ENCODE measurements around the gene OR2S2.

The OR2S2 gene

DNA sequence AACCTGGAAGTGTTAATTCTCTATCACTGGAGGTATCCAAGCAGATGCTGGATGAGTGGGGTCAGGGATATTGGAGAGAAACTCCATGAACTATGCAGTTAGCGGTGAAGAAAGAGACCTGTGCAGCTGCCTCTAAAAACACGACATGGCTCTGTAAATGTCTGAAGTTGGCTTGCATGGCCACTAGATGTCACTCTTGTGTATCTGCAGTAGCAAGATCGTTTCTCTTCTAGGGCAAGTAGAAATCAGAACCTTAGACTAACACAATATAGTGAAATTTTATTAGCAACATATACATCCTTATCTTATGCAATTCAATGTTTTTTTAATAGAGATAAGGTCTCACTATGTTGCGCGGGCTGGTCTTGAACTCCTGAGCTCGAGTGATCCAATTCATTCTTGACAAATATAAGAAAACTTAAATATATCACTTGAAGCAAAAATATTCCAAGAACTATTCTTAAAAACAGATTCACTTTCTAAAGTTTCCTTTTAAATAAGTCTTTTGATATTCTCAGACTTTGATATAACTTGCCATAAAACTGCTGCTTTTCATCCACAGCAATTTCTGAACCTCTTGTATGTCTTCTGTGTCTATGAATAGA lies 2.9 kb downstream of the OR2S2 start:
- peaks cover 54% of the 10 kb centered on the region for H3K27me3 ChIP-seq (ENCODE audit: low read depth, low read length)
- no peaks in the 10 kb centered on the region for H3K79me2 ChIP-seq (ENCODE audit: low read length)
- H3K27ac ChIP-seq (ENCODE audit: low read length): no peak overlapping the region
- TF ChIP-seq, protein P1, sequence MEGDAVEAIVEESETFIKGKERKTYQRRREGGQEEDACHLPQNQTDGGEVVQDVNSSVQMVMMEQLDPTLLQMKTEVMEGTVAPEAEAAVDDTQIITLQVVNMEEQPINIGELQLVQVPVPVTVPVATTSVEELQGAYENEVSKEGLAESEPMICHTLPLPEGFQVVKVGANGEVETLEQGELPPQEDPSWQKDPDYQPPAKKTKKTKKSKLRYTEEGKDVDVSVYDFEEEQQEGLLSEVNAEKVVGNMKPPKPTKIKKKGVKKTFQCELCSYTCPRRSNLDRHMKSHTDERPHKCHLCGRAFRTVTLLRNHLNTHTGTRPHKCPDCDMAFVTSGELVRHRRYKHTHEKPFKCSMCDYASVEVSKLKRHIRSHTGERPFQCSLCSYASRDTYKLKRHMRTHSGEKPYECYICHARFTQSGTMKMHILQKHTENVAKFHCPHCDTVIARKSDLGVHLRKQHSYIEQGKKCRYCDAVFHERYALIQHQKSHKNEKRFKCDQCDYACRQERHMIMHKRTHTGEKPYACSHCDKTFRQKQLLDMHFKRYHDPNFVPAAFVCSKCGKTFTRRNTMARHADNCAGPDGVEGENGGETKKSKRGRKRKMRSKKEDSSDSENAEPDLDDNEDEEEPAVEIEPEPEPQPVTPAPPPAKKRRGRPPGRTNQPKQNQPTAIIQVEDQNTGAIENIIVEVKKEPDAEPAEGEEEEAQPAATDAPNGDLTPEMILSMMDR (IDR thresholded peaks at IDR 0.05; ENCODE audit: low read depth, low read length): peak; percentile 89
- TF ChIP-seq EZH2phosphoT487 (IDR thresholded peaks at IDR 0.05; ENCODE audit: low read depth): no peak
- H3K9me3 ChIP-seq (ENCODE audit: insufficient read depth, low read length): no peaks in the 10 kb centered on the region
- H2AFZ ChIP-seq (ENCODE audit: low read depth, low read length): peak overlapping the region; percentile 51; the same call in 1 of the 2 replicates
- H3K4me2 ChIP-seq (ENCODE audit: low read length): peak overlapping the region; percentile 46
- H3K4me1 ChIP-seq (ENCODE audit: low read length): no peaks in the 10 kb centered on the region
- H3K4me3 ChIP-seq (ENCODE audit: low read length): no peak overlapping the region
- no peak overlapping the region for H3K9ac ChIP-seq (ENCODE audit: low read length)
- no peaks in the 10 kb centered on the region for H4K20me1 ChIP-seq (ENCODE audit: insufficient read depth, low read length)
- no peaks in the 10 kb centered on the region for H3K36me3 ChIP-seq (replicated peaks; ENCODE audit: low read depth, low read length)

DNA sequence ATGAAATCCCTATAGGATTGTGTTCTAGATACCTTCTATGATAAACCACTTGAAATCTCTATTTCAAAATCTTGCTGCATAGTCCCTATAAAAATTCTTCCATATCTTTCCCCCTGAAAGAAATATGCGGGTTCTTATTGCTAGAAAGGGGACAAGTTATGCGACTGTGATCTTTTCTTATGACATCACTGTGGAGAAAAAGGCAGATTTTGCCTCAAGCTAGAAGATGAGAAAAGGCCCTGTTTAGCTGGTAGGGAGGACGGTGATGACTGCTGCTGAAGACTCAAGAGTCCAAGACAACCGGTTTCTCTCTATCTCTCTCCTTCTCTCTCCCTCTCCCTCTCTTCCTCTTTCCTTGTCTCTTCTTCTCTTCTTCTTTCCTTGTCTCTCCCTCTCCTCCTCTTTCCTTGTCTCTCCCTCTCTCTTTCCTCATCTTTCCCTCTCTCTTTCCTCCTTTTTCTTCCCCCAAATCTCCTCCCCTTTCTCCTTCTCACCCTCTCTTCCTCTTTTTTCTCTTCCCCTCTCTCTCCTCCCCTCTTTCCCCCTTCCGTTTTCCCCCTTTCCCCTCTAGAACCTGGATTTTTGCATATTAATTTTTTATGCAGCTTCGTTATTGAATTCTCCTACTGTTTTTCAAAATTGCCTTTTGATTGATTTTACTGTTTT lies 5.3 kb downstream of the OR2S2 start:
- Histone ChIP-seq H3K36me3 (replicated peaks; ENCODE audit: low read depth, low read length) (no peaks in the 10 kb centered on the region), H3K4me1 (ENCODE audit: low read length) (no peaks in the 10 kb centered on the region), H3K4me2 (ENCODE audit: low read length) (no peak overlapping the region), H4K20me1 (ENCODE audit: insufficient read depth, low read length) (no peaks in the 10 kb centered on the region), H3K9ac (ENCODE audit: low read length) (no peak overlapping the region), H3K9me3 (ENCODE audit: insufficient read depth, low read length) (no peaks in the 10 kb centered on the region), H3K27me3 (ENCODE audit: low read depth, low read length) (peaks cover 39% of the 10 kb centered on the region), H2AFZ (ENCODE audit: low read depth, low read length) (no peak overlapping the region), H3K27ac (ENCODE audit: low read length) (no peak overlapping the region), H3K4me3 (ENCODE audit: low read length) (no peak overlapping the region), H3K79me2 (ENCODE audit: low read length) (no peaks in the 10 kb centered on the region)
- TF ChIP-seq, protein P1 (IDR thresholded peaks at IDR 0.05; ENCODE audit: low read depth, low read length): no peak
- TF ChIP-seq EZH2phosphoT487 (IDR thresholded peaks at IDR 0.05; ENCODE audit: low read depth): no peak

DNA sequence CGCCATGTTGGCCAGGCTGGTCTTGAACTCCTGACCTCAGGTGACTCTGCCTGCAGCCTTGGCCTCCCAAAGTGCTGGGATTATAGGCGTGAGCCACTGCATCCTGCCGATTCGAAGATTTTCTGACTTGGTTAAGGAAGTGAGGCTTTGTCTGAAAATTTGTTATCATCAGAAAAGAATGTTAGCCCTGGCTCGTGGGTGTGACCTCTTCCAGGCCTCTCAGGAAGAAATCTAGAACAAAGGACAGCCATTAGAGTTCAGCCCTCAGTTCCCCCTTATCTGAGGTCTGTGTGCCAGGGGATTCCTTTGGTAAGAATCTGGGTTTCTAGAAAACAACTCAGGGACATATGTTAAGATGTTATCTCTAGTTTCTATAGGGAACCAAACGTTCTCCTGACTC lies 6.2 kb downstream of the OR2S2 start:
- no peak overlapping the region for H3K4me3 ChIP-seq (ENCODE audit: low read length)
- no peak for TF ChIP-seq EZH2phosphoT487 (IDR thresholded peaks at IDR 0.05; ENCODE audit: low read depth)
- TF ChIP-seq, protein P1 (IDR thresholded peaks at IDR 0.05; ENCODE audit: low read depth, low read length): no peak
- H3K36me3 ChIP-seq (replicated peaks; ENCODE audit: low read depth, low read length): no peaks in the 10 kb centered on the region
- H3K27me3 ChIP-seq (ENCODE audit: low read depth, low read length): peaks cover 30% of the 10 kb centered on the region
- no peak overlapping the region for H3K9ac ChIP-seq (ENCODE audit: low read length)
- H3K4me2 ChIP-seq (ENCODE audit: low read length): no peak overlapping the region
- H3K4me1 ChIP-seq (ENCODE audit: low read length): no peaks in the 10 kb centered on the region
- H3K79me2 ChIP-seq (ENCODE audit: low read length): no peaks in the 10 kb centered on the region
- no peaks in the 10 kb centered on the region for H4K20me1 ChIP-seq (ENCODE audit: insufficient read depth, low read length)
- no peak overlapping the region for H2AFZ ChIP-seq (ENCODE audit: low read depth, low read length)
- H3K9me3 ChIP-seq (ENCODE audit: insufficient read depth, low read length): no peaks in the 10 kb centered on the region
- H3K27ac ChIP-seq (ENCODE audit: low read length): no peak overlapping the region

DNA sequence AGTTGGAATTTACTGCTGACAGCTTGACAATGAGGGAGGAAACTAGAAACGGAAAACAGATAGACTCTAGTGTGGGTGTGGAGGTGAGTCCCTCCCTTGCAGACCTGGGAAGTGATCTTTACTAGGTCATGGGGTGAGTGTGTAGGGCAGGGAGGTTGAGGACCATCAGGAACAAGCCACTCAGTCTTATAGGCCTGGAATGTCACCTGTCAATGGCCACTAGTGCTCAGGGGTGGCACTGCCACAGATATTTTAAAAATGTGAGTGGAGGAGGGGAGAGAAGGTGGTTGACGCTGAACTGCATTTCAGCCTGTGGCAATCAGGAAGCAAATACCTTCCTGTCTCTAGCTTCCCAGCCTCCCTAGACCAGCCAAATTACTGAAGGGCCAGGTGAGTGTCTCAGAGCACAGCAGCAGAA lies 9.0 kb downstream of the OR2S2 start:
- H3K36me3 ChIP-seq (replicated peaks; ENCODE audit: low read depth, low read length): no peaks in the 10 kb centered on the region
- H2AFZ ChIP-seq (ENCODE audit: low read depth, low read length): no peak overlapping the region
- H3K79me2 ChIP-seq (ENCODE audit: low read length): no peaks in the 10 kb centered on the region
- H4K20me1 ChIP-seq (ENCODE audit: insufficient read depth, low read length): no peaks in the 10 kb centered on the region
- H3K4me3 ChIP-seq (ENCODE audit: low read length): no peak overlapping the region
- no peak for TF ChIP-seq EZH2phosphoT487 (IDR thresholded peaks at IDR 0.05; ENCODE audit: low read depth)
- TF ChIP-seq, protein P1 (IDR thresholded peaks at IDR 0.05; ENCODE audit: low read depth, low read length): no peak
- H3K9ac ChIP-seq (ENCODE audit: low read length): no peak overlapping the region
- no peaks in the 10 kb centered on the region for H3K4me1 ChIP-seq (ENCODE audit: low read length)
- no peaks in the 10 kb centered on the region for H3K9me3 ChIP-seq (ENCODE audit: insufficient read depth, low read length)
- peaks cover 20% of the 10 kb centered on the region for H3K27me3 ChIP-seq (ENCODE audit: low read depth, low read length)
- no peak overlapping the region for H3K27ac ChIP-seq (ENCODE audit: low read length)
- H3K4me2 ChIP-seq (ENCODE audit: low read length): no peak overlapping the region
